ENCODE measurements around the gene MINDY4.

MINDY4 gene

DNA sequence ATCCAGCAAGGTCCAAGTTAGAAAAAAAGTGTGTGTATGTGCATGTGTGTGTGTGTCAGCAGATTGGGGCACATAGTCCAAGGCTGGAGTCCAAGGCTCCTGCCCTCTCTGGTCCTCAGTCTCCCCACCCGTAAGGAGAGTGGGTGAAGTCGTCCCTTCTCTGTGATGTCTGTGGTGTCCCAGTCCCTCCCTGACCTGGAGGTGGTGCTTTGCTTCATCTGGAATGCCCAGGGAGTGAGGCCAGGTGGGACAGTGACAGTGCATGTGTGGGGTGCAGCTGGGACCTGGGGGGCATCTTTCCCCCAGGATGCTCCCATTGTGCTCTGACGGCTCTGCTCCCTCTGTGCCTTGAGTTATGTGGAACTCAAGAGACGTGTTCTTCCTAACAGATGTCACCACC, 158.5 kb downstream of the MINDY4 start:
- Histone ChIP-seq H2BK120ac (ENCODE audit: insufficient read depth, low read length, poor library complexity) (no peak overlapping the region), H4K8ac (ENCODE audit: low read depth, low read length) (no peak overlapping the region), H3K36me3 (ENCODE audit: control insufficient read depth in 1 of 2, insufficient read depth in 2 of 2, low read length in 2 of 2) (no peaks in the 10 kb centered on the region), H3K9ac (ENCODE audit: low read length) (no peak overlapping the region), H2AK5ac (ENCODE audit: low read length) (no peak overlapping the region), H3K4ac (ENCODE audit: low read depth, low read length) (no peak overlapping the region), H3K4me1 (ENCODE audit: control insufficient read depth in 1 of 2, insufficient read depth in 2 of 2, low read length in 2 of 2) (peaks cover 18 to 21% of the 10 kb centered on the region in 2 experiments), H3K4me3 (ENCODE audit: low read depth, low read length) (no peak overlapping the region), H2AFZ (ENCODE audit: insufficient read depth, low read length, poor library complexity) (no peak overlapping the region), H3K4me2 (ENCODE audit: low read length) (no peak overlapping the region), H4K91ac (ENCODE audit: low read depth, low read length) (peak overlapping the region; percentile 22), H3K79me1 (ENCODE audit: low read length) (peaks cover 15% of the 10 kb centered on the region), H3K27me3 (ENCODE audit: insufficient read depth, low read length) (no peaks in the 10 kb centered on the region), H2BK5ac (ENCODE audit: low read depth, low read length, poor library complexity) (no peak overlapping the region), H4K12ac (ENCODE audit: low read depth, low read length) (no peak overlapping the region), H2BK12ac (ENCODE audit: low read length) (peak overlapping the region; percentile 4), H3K14ac (ENCODE audit: low read length) (no peak overlapping the region), H3K79me2 (ENCODE audit: control insufficient read depth, insufficient read depth, low read length, poor library complexity) (no peaks in the 10 kb centered on the region), H3K9me3 (ENCODE audit: insufficient read depth, low read depth, low read length) (peaks cover 7% of the 10 kb centered on the region), H3K23ac (ENCODE audit: low read length) (no peak overlapping the region), H3K18ac (ENCODE audit: low read length) (no peak overlapping the region), H3K27ac (ENCODE audit: low read depth, low read length) (no peak overlapping the region)
- no peak for DNase-seq
- WGBS (ENCODE audit: extremely low coverage, insufficient coverage, insufficient read length): no CpG with 5 or more reads among the region's 4 CpGs

DNA sequence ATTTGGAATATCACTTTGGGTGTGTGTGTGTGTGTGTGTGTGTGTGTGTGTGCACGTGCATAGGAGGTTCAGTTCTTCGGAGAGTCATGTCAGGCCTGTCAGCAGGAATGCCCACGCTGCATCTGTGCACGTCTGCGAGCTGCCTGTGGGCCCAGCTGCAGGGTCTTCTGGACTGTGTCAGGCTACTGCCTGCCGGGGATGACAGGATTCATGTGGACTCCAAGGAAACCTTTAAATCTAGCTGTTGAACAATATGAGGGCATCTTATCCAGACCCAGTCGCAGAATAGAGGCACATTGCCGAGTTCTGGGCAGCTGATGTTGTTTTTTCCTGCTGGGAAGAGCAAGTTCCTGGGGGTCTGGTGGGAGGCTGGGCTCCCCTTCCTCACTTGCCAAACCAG, 159.4 kb downstream of the MINDY4 start:
- Histone ChIP-seq H3K4me1 (ENCODE audit: control insufficient read depth in 1 of 2, insufficient read depth in 2 of 2, low read length in 2 of 2) (peaks cover 18 to 21% of the 10 kb centered on the region in 2 experiments), H3K79me2 (ENCODE audit: control insufficient read depth, insufficient read depth, low read length, poor library complexity) (no peaks in the 10 kb centered on the region), H3K4me2 (ENCODE audit: low read length) (no peak overlapping the region), H3K36me3 (ENCODE audit: control insufficient read depth in 1 of 2, insufficient read depth in 2 of 2, low read length in 2 of 2) (no peaks in the 10 kb centered on the region), H2BK12ac (ENCODE audit: low read length) (no peak overlapping the region), H3K27ac (ENCODE audit: low read depth, low read length) (peak overlapping the region; percentile 53), H4K8ac (ENCODE audit: low read depth, low read length) (no peak overlapping the region), H3K9me3 (ENCODE audit: insufficient read depth, low read depth, low read length) (peaks cover 7% of the 10 kb centered on the region), H3K4ac (ENCODE audit: low read depth, low read length) (no peak overlapping the region), H2BK120ac (ENCODE audit: insufficient read depth, low read length, poor library complexity) (no peak overlapping the region), H3K27me3 (ENCODE audit: insufficient read depth, low read length) (no peaks in the 10 kb centered on the region), H3K9ac (ENCODE audit: low read length) (no peak overlapping the region), H4K91ac (ENCODE audit: low read depth, low read length) (peak overlapping the region; percentile 33), H2AK5ac (ENCODE audit: low read length) (no peak overlapping the region), H3K23ac (ENCODE audit: low read length) (no peak overlapping the region), H3K4me3 (ENCODE audit: low read depth, low read length) (no peak overlapping the region), H3K14ac (ENCODE audit: low read length) (no peak overlapping the region), H4K12ac (ENCODE audit: low read depth, low read length) (no peak overlapping the region), H3K79me1 (ENCODE audit: low read length) (peaks cover 15% of the 10 kb centered on the region), H2AFZ (ENCODE audit: insufficient read depth, low read length, poor library complexity) (no peak overlapping the region), H2BK5ac (ENCODE audit: low read depth, low read length, poor library complexity) (no peak overlapping the region), H3K18ac (ENCODE audit: low read length) (no peak overlapping the region)
- DNase-seq: peak; percentile 28 to 54
- no CpG with 5 or more reads among the region's 8 CpGs for WGBS (ENCODE audit: extremely low coverage, insufficient coverage, insufficient read length)

DNA sequence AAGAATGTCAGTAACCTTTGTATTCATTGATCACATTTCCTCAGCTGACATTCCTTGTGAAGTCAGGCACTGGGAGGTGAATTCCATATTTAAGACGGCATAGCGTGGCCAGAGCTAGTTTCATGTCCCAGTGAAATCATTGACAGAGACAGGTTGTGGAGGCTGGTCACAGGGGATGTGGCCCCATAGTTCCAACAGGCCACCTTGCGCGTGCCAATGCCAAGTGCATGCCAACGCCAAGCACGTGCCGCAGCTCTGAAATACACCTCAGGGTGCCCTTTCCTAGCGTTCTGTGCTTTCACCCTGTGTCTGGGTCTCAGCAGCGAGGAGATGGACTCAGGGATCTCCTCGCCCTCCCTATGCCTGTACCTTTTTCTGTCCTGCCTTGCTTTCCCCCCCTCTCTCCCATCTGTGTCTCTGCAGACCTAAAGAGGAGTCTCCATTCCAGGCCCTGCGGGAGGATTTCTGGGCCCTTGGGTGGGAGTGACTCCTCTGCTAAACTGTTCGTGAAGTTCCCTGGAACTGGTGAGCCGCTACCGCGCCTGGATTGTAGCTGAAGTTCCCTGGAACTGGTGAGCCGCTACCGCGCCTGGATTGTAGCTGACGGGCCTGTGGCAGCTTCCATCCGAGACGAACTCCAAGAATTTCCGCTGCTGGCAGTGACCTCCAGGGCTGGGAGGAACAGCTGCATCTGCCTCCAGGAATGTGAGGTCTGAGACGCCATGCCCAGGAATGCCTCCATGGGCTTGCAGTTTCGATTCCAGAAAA, 160.1 kb downstream of the MINDY4 start:
- Histone ChIP-seq H4K8ac (ENCODE audit: low read depth, low read length) (peak overlapping the region; percentile 59), H3K79me2 (ENCODE audit: control insufficient read depth, insufficient read depth, low read length, poor library complexity) (no peaks in the 10 kb centered on the region), H3K4me3 (ENCODE audit: low read depth, low read length) (no peak overlapping the region), H4K12ac (ENCODE audit: low read depth, low read length) (no peak overlapping the region), H3K4me2 (ENCODE audit: low read length) (peak overlapping the region; percentile 19), H3K18ac (ENCODE audit: low read length) (peak overlapping the region; percentile 44), H4K91ac (ENCODE audit: low read depth, low read length) (peak overlapping the region; percentile 93), H3K14ac (ENCODE audit: low read length) (peak overlapping the region; percentile 58), H2BK120ac (ENCODE audit: insufficient read depth, low read length, poor library complexity) (peak overlapping the region; percentile 54), H3K27me3 (ENCODE audit: insufficient read depth, low read length) (no peaks in the 10 kb centered on the region), H3K4me1 (ENCODE audit: control insufficient read depth in 1 of 2, insufficient read depth in 2 of 2, low read length in 2 of 2) (peaks cover 18 to 21% of the 10 kb centered on the region in 2 experiments), H2BK12ac (ENCODE audit: low read length) (peak overlapping the region; percentile 74), H2BK5ac (ENCODE audit: low read depth, low read length, poor library complexity) (peak overlapping the region; percentile 38), H2AFZ (ENCODE audit: insufficient read depth, low read length, poor library complexity) (no peak overlapping the region), H3K36me3 (ENCODE audit: control insufficient read depth in 1 of 2, insufficient read depth in 2 of 2, low read length in 2 of 2) (no peaks in the 10 kb centered on the region), H3K79me1 (ENCODE audit: low read length) (peaks cover 15% of the 10 kb centered on the region), H3K23ac (ENCODE audit: low read length) (no peak overlapping the region), H2AK5ac (ENCODE audit: low read length) (peak overlapping the region; percentile 82), H3K27ac (ENCODE audit: low read depth, low read length) (peak overlapping the region; percentile 61), H3K9ac (ENCODE audit: low read length) (no peak overlapping the region), H3K4ac (ENCODE audit: low read depth, low read length) (peak overlapping the region; percentile 53), H3K9me3 (ENCODE audit: insufficient read depth, low read depth, low read length) (peaks cover 7% of the 10 kb centered on the region)
- DNase-seq: peak; percentile 77 to 86
- WGBS (ENCODE audit: extremely low coverage, insufficient coverage, insufficient read length): no CpG with 5 or more reads among the region's 24 CpGs

DNA sequence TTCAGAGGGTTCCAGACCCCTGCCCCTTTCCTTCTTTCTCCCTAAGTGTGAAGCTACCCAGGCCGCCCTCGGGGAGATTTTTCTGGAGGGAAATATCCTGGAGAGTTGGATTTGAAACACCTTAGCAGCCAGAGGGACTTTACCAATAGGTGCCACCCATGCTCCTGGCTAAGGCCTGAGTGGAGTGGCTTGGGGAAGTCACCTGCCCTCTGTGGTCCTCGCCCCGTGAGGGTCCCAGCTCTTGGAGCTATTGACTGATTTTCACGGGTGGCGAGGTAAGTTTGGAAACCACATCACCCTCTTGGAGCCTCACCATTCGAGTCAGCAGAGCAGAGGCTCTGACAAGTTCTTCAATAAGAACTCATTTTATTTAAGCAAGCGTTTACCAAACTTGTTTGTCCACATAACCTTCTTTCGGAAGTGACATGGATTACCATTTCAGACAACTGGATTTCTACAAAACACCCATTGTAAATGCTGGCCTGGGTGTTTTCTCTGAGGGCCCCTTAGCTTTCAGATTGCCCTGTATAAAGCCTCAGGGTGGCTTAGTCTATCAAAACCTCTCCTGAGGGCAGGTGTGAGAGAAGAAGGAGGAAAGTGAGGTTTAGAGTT, 160.8 kb downstream of the MINDY4 start:
- no peak overlapping the region for H3K23ac ChIP-seq (ENCODE audit: low read length)
- H3K79me2 ChIP-seq (ENCODE audit: control insufficient read depth, insufficient read depth, low read length, poor library complexity): no peaks in the 10 kb centered on the region
- peaks cover 5% of the 10 kb centered on the region for H3K9me3 ChIP-seq (ENCODE audit: insufficient read depth, low read depth, low read length)
- H3K4me1 ChIP-seq (ENCODE audit: control insufficient read depth in 1 of 2, insufficient read depth in 2 of 2, low read length in 2 of 2): peaks cover 18 to 21% of the 10 kb centered on the region in 2 experiments
- no peak overlapping the region for H3K9ac ChIP-seq (ENCODE audit: low read length)
- H3K79me1 ChIP-seq (ENCODE audit: low read length): peaks cover 15% of the 10 kb centered on the region
- no CpG with 5 or more reads among the region's 9 CpGs for WGBS (ENCODE audit: extremely low coverage, insufficient coverage, insufficient read length)
- H2BK120ac ChIP-seq (ENCODE audit: insufficient read depth, low read length, poor library complexity): peak overlapping the region; percentile 26
- H3K27ac ChIP-seq (ENCODE audit: low read depth, low read length): peak overlapping the region; percentile 29
- DNase-seq: peak; percentile 36 to 74
- H4K12ac ChIP-seq (ENCODE audit: low read depth, low read length): no peak overlapping the region
- H3K36me3 ChIP-seq (ENCODE audit: control insufficient read depth in 1 of 2, insufficient read depth in 2 of 2, low read length in 2 of 2): no peaks in the 10 kb centered on the region
- H2BK12ac ChIP-seq (ENCODE audit: low read length): peak overlapping the region; percentile 37
- no peak overlapping the region for H3K4me3 ChIP-seq (ENCODE audit: low read depth, low read length)
- H3K14ac ChIP-seq (ENCODE audit: low read length): peak overlapping the region; percentile 69
- no peak overlapping the region for H2AFZ ChIP-seq (ENCODE audit: insufficient read depth, low read length, poor library complexity)
- peak overlapping the region; percentile 25 for H3K18ac ChIP-seq (ENCODE audit: low read length)
- no peaks in the 10 kb centered on the region for H3K27me3 ChIP-seq (ENCODE audit: insufficient read depth, low read length)
- H2BK5ac ChIP-seq (ENCODE audit: low read depth, low read length, poor library complexity): peak overlapping the region; percentile 63
- H4K91ac ChIP-seq (ENCODE audit: low read depth, low read length): peak overlapping the region; percentile 71
- H2AK5ac ChIP-seq (ENCODE audit: low read length): peak overlapping the region; percentile 16
- peak overlapping the region; percentile 17 for H4K8ac ChIP-seq (ENCODE audit: low read depth, low read length)
- H3K4ac ChIP-seq (ENCODE audit: low read depth, low read length): no peak overlapping the region
- no peak overlapping the region for H3K4me2 ChIP-seq (ENCODE audit: low read length)
